Measurements from ENCODE around the gene MGP.

DNA sequence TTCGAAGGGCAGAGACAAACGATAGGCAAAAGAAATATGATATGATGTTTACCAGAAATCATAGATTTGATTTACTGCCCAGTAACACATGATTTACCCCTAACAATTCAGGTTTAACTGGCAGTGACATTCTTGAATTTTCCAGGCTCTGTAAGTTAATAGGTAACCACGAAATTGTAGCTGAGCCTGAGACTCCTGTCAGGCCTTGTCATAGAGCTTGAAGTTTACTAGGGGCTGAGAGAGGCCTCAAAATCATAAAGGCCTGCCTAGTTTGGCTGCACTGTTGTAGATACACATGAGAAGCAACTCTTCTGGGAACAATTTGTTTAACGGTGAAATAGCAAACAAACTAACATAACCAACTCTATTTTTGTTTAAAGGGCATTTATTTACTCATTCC lies 49.4 kb upstream of the MGP start:
- TF ChIP-seq, protein P1, sequence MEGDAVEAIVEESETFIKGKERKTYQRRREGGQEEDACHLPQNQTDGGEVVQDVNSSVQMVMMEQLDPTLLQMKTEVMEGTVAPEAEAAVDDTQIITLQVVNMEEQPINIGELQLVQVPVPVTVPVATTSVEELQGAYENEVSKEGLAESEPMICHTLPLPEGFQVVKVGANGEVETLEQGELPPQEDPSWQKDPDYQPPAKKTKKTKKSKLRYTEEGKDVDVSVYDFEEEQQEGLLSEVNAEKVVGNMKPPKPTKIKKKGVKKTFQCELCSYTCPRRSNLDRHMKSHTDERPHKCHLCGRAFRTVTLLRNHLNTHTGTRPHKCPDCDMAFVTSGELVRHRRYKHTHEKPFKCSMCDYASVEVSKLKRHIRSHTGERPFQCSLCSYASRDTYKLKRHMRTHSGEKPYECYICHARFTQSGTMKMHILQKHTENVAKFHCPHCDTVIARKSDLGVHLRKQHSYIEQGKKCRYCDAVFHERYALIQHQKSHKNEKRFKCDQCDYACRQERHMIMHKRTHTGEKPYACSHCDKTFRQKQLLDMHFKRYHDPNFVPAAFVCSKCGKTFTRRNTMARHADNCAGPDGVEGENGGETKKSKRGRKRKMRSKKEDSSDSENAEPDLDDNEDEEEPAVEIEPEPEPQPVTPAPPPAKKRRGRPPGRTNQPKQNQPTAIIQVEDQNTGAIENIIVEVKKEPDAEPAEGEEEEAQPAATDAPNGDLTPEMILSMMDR (IDR thresholded peaks at IDR 0.05; ENCODE audit: low read length): no peak
- no peak for TF ChIP-seq EZH2 (IDR thresholded peaks at IDR 0.05; ENCODE audit: borderline replicate concordance, low read length)
